ENCODE data around the gene TAB2. TPM values are rescaled to one million over a fixed set of nuclear protein-coding genes. Genes with fewer than 3 reads are reported as not detected.

TAB2 gene
- total RNA-seq, 1 donor from 2014 or later, result 43.4 TPM

- DNase-seq, result no peak
Measured at GRCh38 chr6:149373511-149373910, 56.0 kb downstream of the TAB2 start.

GRCh38 chr6:149379977-149380376 is 62.5 kb downstream of the TAB2 start:
- DNase-seq, result no peak

GRCh38 chr6:149380523-149380922 is 63.0 kb downstream of the TAB2 start:
- no peak for DNase-seq

GRCh38 chr6:149383371-149383770 is 65.9 kb downstream of the TAB2 start:
- no peak for DNase-seq

GRCh38 chr6:149384464-149384863 is 67.0 kb downstream of the TAB2 start:
- DNase-seq, result no peak

- no peak for DNase-seq
Measured at GRCh38 chr6:149385998-149386646, 68.6 kb downstream of the TAB2 start.

- no peak for DNase-seq
Measured at GRCh38 chr6:149387779-149388512, 70.4 kb downstream of the TAB2 start.

- DNase-seq, result no peak
Measured at GRCh38 chr6:149389509-149390297, 72.2 kb downstream of the TAB2 start.

- DNase-seq, result no peak
Measured at GRCh38 chr6:149392093-149392492, 74.6 kb downstream of the TAB2 start.

GRCh38 chr6:149392535-149392934 is 75.0 kb downstream of the TAB2 start:
- no peak for DNase-seq

GRCh38 chr6:149393002-149393679 is 75.6 kb downstream of the TAB2 start:
- DNase-seq, result no peak

GRCh38 chr6:149395185-149395584 is 77.7 kb downstream of the TAB2 start:
- DNase-seq, result no peak

GRCh38 chr6:149397384-149397783 is 79.9 kb downstream of the TAB2 start:
- no peak for DNase-seq

GRCh38 chr6:149400050-149400449 is 82.5 kb downstream of the TAB2 start, which contains the start of gene SUMO4:
Gene SUMO4 (plus strand): TSS chr6:149400262. CDS start chr6:149400392, 130 bp downstream.
- DNase-seq, result no peak

GRCh38 chr6:149403534-149403933 is 86.0 kb downstream of the TAB2 start:
- DNase-seq, result no peak

GRCh38 chr6:149405823-149406765 is 88.6 kb downstream of the TAB2 start:
- DNase-seq, result no peak

GRCh38 chr6:149409617-149410016 is 92.1 kb downstream of the TAB2 start:
- DNase-seq, result no peak

GRCh38 chr6:149410557-149410956 is 93.0 kb downstream of the TAB2 start:
- no peak for DNase-seq

- DNase-seq, result no peak
Measured at GRCh38 chr6:149414009-149414408, 96.5 kb downstream of the TAB2 start.

GRCh38 chr6:149414821-149415220 is 97.3 kb downstream of the TAB2 start:
- DNase-seq, result no peak

GRCh38 chr6:149419696-149420404 is 102.3 kb downstream of the TAB2 start:
- no peak for DNase-seq

All from occipital lobe (tissue), 2 donors.